NCI-H128 (cell line): ENCODE results near the gene ACP2.
A peak's percentile ranks its signal among the peaks of the same experiment; 100 is the strongest.

ENCODE experiments used
- DNase-seq: peaks from one replicate; lab custom pipeline; 2025; ENCODE audit not compliant: unreplicated experiment; lab: John Stamatoyannopoulos, UW

The ACP2 gene

GRCh38 chr11:47269002-47269828 lies 20.6 kb upstream of the ACP2 start:
- DNase-seq: peak; percentile 86

- no peak for DNase-seq
These were observed 19.9 kb upstream of the ACP2 start for GRCh38 chr11:47268448-47269001.

DNA sequence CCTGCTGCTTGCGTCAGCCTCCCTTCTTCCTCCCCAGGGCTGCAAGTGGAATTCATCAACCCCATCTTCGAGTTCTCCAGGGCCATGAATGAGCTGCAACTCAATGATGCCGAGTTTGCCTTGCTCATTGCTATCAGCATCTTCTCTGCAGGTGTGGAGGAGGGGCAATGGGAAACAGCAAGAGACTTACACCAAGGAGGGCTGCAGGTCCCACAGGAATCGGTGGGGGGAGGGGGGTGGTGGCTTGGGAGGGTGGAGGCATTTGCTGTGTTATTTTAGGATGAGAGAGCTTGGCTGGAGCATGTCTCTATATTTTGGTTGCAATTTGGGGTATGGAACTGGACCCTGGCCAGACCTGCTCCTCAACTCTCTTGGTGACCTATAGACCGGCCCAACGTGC lies 19.3 kb upstream of the ACP2 start:
- DNase-seq: no peak

DNA sequence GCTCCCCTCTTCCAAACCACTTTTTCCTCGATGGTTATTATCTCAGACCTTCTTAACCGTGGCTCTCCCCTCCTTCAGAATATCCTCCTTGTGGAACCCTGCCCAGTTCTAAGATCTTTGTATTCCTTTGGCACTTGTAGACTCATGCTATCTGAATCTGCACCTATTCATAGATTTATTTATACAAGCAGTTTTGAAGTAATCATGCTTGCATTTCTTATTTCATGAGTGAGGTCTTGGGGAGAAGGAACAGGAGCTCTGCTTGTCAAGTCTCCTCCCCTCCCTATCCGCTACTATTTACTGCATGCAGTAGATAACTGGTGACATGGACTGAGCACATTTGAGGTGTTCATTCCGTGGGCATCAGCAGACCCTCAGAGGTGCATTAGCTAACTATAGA lies 15.9 kb upstream of the ACP2 start:
- no peak for DNase-seq

GRCh38 chr11:47264119-47264518 lies 15.5 kb upstream of the ACP2 start:
- no peak for DNase-seq

DNA sequence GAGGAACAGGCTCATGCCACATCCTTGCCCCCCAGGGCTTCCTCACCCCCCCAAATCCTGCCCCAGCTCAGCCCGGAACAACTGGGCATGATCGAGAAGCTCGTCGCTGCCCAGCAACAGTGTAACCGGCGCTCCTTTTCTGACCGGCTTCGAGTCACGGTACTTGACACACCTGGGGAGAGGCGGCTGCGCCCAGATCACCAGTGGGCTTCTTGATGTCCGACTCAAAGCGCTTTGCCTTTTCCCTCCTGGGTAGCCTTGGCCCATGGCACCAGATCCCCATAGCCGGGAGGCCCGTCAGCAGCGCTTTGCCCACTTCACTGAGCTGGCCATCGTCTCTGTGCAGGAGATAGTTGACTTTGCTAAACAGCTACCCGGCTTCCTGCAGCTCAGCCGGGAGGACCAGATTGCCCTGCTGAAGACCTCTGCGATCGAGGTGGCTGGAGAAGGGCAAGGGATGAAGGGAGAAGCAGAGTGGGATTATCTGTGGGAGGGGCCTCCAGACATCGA lies 12.7 kb upstream of the ACP2 start:
- no peak for DNase-seq

GRCh38 chr11:47260366-47260765 lies 11.8 kb upstream of the ACP2 start:
- DNase-seq: no peak

DNA sequence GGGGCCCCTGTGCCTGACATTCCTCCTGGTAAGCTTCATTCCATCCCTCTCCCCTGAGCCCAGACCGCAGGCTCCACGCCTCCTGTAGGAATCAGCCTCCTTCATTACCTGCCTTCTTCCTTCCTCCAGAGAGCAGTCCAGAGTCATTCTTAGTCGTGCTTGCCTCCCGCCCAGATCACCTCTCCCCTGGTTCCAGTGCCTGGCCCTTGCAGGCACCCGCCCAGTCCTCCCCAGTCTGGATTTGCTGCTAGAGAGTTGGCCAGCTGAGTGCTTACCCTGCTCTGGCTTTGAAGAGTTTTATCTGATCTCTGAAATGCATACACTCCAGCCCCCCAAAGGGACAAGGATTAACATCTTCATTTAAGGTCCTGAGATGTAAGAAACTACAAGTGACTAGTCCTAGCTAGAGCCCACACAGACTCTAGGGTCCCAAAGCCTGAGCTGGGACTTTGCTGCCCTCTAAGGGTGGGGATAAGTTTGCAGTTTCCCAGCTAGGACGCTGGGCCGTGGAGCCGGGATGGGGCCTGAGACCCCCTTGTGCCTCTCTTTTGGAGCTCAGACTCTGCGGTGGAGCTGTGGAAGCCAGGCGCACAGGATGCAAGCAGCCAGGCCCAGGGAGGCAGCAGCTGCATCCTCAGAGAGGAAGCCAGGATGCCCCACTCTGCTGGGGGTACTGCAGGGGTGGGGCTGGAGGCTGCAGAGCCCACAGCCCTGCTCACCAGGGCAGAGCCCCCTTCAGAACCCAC lies 10.8 kb upstream of the ACP2 start:
- DNase-seq: no peak

- no peak for DNase-seq
These were observed 9.8 kb upstream of the ACP2 start for GRCh38 chr11:47258317-47258902.

- DNase-seq: no peak
These were observed 9.1 kb upstream of the ACP2 start, which contains the start of gene NR1H3 for GRCh38 chr11:47257517-47258316. Gene NR1H3, plus strand, starts transcription at chr11:47257996. Its CDS starts 1,221 bp downstream, at chr11:47259217.

GRCh38 chr11:47257177-47257516 lies 8.5 kb upstream of the ACP2 start:
- no peak for DNase-seq

- DNase-seq: no peak
These were observed 7.8 kb upstream of the ACP2 start for GRCh38 chr11:47256374-47256773.

DNA sequence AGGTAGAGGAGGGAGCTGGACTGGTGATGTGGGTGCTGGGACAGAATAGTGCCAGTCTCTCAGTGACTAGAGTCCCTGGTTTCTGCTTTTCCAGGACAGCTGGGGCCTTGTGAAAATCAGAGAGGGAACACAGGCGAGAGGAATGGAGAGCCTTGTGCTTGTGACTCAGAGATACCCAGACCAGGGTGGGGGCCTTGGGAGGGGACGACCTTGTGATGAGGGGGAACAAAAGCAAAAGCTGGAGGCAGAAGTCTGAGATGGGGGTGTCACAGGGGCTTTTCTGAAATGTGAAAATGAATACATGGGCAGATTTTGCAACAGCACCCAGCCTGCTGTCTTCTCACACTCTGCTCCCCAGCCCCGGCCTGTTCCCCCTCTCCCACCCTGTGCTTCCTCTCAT lies 5.8 kb upstream of the ACP2 start:
- no peak for DNase-seq

DNA sequence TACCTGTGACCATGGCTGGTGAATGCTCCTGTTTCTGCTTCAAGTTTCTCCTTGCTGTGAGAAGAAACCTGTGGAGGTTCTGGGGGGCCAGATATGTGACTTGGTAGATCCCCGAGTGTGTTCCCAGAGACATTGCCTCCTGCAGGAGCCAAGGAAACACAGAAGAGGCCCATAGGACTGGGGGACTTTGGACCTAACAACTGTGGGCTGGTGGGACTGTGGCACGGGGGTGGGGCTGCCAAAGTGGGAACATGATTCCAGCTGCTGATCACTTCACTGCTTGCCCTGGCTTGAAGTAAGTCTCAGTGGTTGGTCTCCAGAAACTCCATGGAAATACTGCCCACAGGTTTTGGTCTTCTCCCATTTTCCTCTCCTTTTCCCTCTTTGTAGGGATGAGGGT lies 5.0 kb upstream of the ACP2 start:
- DNase-seq: no peak

- DNase-seq: no peak
These were observed 3.1 kb upstream of the ACP2 start for GRCh38 chr11:47251751-47252150.

- no peak for DNase-seq
These were observed 733 bp upstream of the ACP2 start for GRCh38 chr11:47249378-47249715.

GRCh38 chr11:47248304-47248663 lies 330 bp downstream of the ACP2 start:
- no peak for DNase-seq

DNA sequence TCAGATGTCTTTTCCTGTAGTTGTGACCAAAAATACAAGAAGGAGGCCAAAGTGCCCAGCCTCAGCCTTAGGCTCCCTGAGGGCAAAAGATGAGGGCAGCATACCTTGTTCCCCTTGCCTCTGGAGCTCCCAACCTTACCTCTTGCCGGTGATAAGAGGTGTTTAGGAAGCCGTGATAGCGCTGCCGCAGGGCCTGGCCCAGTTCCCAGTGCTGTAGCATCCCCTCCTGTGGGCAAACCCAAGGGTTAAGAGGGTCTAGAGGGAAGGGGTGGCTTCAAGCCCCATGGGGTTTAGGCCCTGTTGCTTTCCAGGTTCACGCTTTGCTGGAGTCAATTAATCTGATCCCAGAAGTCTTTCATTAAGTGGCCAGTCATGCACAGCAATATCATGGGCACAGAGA lies 1.1 kb downstream of the ACP2 start:
- DNase-seq: no peak

DNA sequence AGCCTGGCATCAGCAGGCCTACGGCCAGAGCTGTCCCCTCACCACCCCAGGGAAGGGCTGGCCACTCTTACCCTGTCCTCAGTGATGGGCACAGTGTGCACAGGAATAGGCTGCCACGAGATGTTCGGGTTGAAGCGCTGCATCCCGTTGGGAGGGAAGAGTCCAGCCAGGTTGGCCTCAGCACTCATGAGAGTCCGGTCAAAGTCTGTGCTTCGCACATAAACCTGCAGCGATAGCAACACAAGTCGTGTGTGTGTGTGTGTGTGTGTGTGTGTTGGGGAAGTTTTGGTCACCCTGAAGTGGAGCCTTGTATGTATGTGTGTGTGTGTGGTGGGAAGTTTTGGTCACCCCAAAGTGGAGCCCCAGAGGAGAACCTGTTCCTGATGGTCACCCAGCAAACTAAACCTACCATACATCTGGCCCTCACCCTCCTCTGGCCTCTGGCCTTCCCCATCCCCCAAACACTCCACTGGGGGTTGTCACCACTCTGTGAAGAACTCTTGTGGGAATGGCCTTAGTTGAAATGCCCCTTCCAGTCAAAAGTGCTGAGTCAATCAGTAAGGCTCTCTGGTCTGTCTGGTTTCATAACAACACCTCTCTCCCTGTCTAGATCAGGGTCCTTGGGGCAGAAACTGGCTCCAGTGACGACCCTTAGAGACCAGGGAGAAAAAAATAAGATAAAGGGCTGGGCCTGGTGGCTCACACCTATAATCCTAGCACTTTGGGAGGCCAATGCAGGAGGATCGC lies 2.8 kb downstream of the ACP2 start:
- DNase-seq: no peak
